SK-N-SH (cell line): ENCODE results near the gene REN. TPM values are rescaled to one million over a fixed set of nuclear protein-coding genes. Genes with fewer than 3 reads are reported as not detected.

Experiments used
- CTCF ChIA-PET: fragments of 300-600, 350-600 bp; formaldehyde crosslinking; extraction: SDS; loops from one replicate; lab custom pipeline; 2021; lab: Yijun Ruan, JAX
- POLR2A ChIA-PET: fragments of 350-600 bp; sonication (Branson Sonifier 250); formaldehyde crosslinking; extraction: SDS; loops from one replicate; lab custom pipeline; 2020; ENCODE audit warnings: antibody characterized with exemption, inconsistent platforms; lab: Yijun Ruan, JAX
- DNase-seq: peaks from one replicate; pipeline ENCODE4 v3.0.0; 2012
- H2AFZ ChIP-seq: fragments of 200-600 bp; sonication (generic); 2 replicates; pipeline ENCODE4 v1.8.1; 2016; ENCODE audit warnings: antibody characterized with exemption, mild to moderate bottlenecking, low read depth
- H3F3A ChIP-seq: fragments of 200-600 bp; sonication (generic); replicated peaks from 2 replicates; pipeline ENCODE3; 2016; ENCODE audit warnings: antibody characterized with exemption, mild to moderate bottlenecking; ENCODE audit not compliant: insufficient read depth
- H3K27ac ChIP-seq, 2 experiments: fragments of 200-500 bp in 1 of 2; fragments of 200-600 bp in 1 of 2; sonication (Bioruptor generic) in 1 of 2; sonication (generic), shearing (Covaris generic) in 1 of 2; 2 replicates each; pipeline versions ENCODE4 v1.5.1 to v1.6.1; 2014 to 2016; ENCODE audit warnings: low read depth in 2 of 2, inconsistent platforms in 1 of 2, low read length in 1 of 2, mild to moderate bottlenecking in 1 of 2, mixed read lengths in 1 of 2
- H3K27me3 ChIP-seq: fragments of 200-600 bp; sonication (generic), shearing (Covaris generic); 2 replicates; pipeline ENCODE4 v1.6.1; 2016; ENCODE audit warnings: mixed run types; ENCODE audit not compliant: insufficient read depth
- H3K36me3 ChIP-seq, 2 experiments: fragments of 200-500 bp in 1 of 2; fragments of 200-600 bp in 1 of 2; sonication (Bioruptor generic) in 1 of 2; sonication (generic) in 1 of 2; replicated peaks in 1 of 2; 2 replicates each; pipeline versions ENCODE3 to v1.5.1; 2014 to 2016; ENCODE audit warnings: low read length in 1 of 2, mild to moderate bottlenecking in 1 of 2; ENCODE audit not compliant: insufficient read depth in 2 of 2, control insufficient read depth in 1 of 2
- H3K4me1 ChIP-seq, 2 experiments: fragments of 200-500 bp in 1 of 2; fragments of 200-600 bp in 1 of 2; sonication (Bioruptor generic) in 1 of 2; sonication (generic), shearing (Covaris generic) in 1 of 2; 2 replicates each; pipeline versions ENCODE4 v1.5.1 to v1.6.1; 2014 to 2016; ENCODE audit warnings: low read depth in 1 of 2, low read length in 1 of 2, mixed run types in 1 of 2; ENCODE audit not compliant: insufficient read depth in 2 of 2, control insufficient read depth in 1 of 2
- H3K4me2 ChIP-seq: fragments of 200-600 bp; sonication (generic), shearing (Covaris generic); 2 replicates; pipeline ENCODE4 v1.6.1; 2017; ENCODE audit warnings: mixed run types
- H3K4me3 ChIP-seq, 2 experiments: fragments of 200-500 bp in 1 of 2; fragments of 200-600 bp in 1 of 2; sonication (Bioruptor generic) in 1 of 2; sonication (generic), shearing (Covaris generic) in 1 of 2; 2 replicates each; pipeline versions ENCODE4 v1.5.1 to v1.8.1; 2014 to 2016; ENCODE audit warnings: low read depth in 2 of 2, inconsistent platforms in 1 of 2, low read length in 1 of 2, mild to moderate bottlenecking in 1 of 2, mixed read lengths in 1 of 2, moderate library complexity in 1 of 2
- H3K79me2 ChIP-seq: fragments of 200-600 bp; sonication (generic); 2 replicates; pipeline ENCODE4 v1.8.1; 2017; ENCODE audit warnings: mild to moderate bottlenecking; ENCODE audit not compliant: insufficient read depth
- H3K9ac ChIP-seq: fragments of 200-600 bp; sonication (generic); 2 replicates; pipeline ENCODE4 v1.6.1; 2017; ENCODE audit warnings: mixed run types
- H3K9me2 ChIP-seq: fragments of 200-600 bp; sonication (generic); 2 replicates; pipeline ENCODE4 v1.6.1; 2017; ENCODE audit warnings: mixed run types
- H3K9me3 ChIP-seq: fragments of 200-600 bp; sonication (generic); 2 replicates; pipeline ENCODE4 v1.6.1; 2017; ENCODE audit warnings: mixed run types, mild to moderate bottlenecking, moderate library complexity
- H4K20me1 ChIP-seq: fragments of 200-600 bp; sonication (generic); 2 replicates; pipeline ENCODE4 v1.6.1; 2017; ENCODE audit warnings: mild to moderate bottlenecking, mixed run types; ENCODE audit not compliant: insufficient read depth
- CHD2 ChIP-seq: fragments of 150-350 bp; IDR thresholded peaks from 2 replicates; pipeline ENCODE4 v1.6.1; 2018; ENCODE audit warnings: low read length; ENCODE audit not compliant: partially characterized antibody
- ELF1 ChIP-seq: IDR thresholded peaks from 2 replicates; pipeline ENCODE4 v1.4.0; 2012
- EP300 ChIP-seq, 2 experiments: IDR thresholded peaks; 2 replicates each; pipeline versions ENCODE4 v1.4.0 to v1.6.1; 2012; ENCODE audit warnings: borderline replicate concordance in 1 of 2, low read depth in 1 of 2, low read length in 1 of 2
- EZH2phosphoT487 ChIP-seq: fragments of 200-600 bp; sonication (generic); IDR thresholded peaks from 2 replicates; pipeline ENCODE4 v1.6.1; 2017; ENCODE audit warnings: low read depth, mixed run types, mild to moderate bottlenecking, antibody characterized with exemption, moderate library complexity, borderline replicate concordance
- FOSL2 ChIP-seq: IDR thresholded peaks from 2 replicates; pipeline ENCODE4 v1.4.0; 2012; ENCODE audit warnings: low read depth, mild to moderate bottlenecking, moderate library complexity, borderline replicate concordance
- FOXM1 ChIP-seq: IDR thresholded peaks from 2 replicates; pipeline ENCODE4 v1.4.0; 2012; ENCODE audit warnings: low read depth, mild to moderate bottlenecking
- JUND ChIP-seq: IDR thresholded peaks from 2 replicates; pipeline ENCODE4 v1.4.0; 2012
- MEF2A ChIP-seq: IDR thresholded peaks from 2 replicates; pipeline ENCODE4 v1.4.0; 2012; ENCODE audit warnings: low read depth, borderline replicate concordance
- MXI1 ChIP-seq: IDR thresholded peaks from 2 replicates; pipeline ENCODE4 v1.6.1; 2012; ENCODE audit warnings: mild to moderate bottlenecking, low read depth, low read length, improper control_type of control experiment
- RFX5 ChIP-seq: IDR thresholded peaks from 2 replicates; pipeline ENCODE4 v1.6.1; 2012; ENCODE audit warnings: mild to moderate bottlenecking, improper control_type of control experiment, low read length
- SMC3 ChIP-seq: IDR thresholded peaks from 2 replicates; pipeline ENCODE4 v1.6.1; 2012; ENCODE audit warnings: low read depth, low read length, improper control_type of control experiment
- TCF12 ChIP-seq: IDR thresholded peaks from 2 replicates; pipeline ENCODE4 v1.4.0; 2012
- WGBS: methylation state at CpG from one replicate; pipeline ENCODE4 v1.1.6; 2017; ENCODE audit warnings: low lambda C conversion rate; 5-methylcytosine and 5-hydroxymethylcytosine counted together
- polyA plus RNA-seq, 3 experiments: library from polyadenylated mRNA; depleted of rRNA; stranded (reverse); fragments of >200 nt; gene quantifications; 2 replicates each; pipeline ENCODE4 v1.2.3, GENCODE V29; 2012
- TF ChIP-seq, protein P1 (sequence below): IDR thresholded peaks from 2 replicates; pipeline ENCODE4 v1.4.0; 2012; ENCODE audit warnings: low read depth, borderline replicate concordance
- TF ChIP-seq, protein P2 (sequence below): IDR thresholded peaks from 2 replicates; pipeline ENCODE4; 2012
- TF ChIP-seq, protein P3 (sequence below): IDR thresholded peaks from 2 replicates; pipeline ENCODE4 v1.6.1; 2012; ENCODE audit warnings: mild to moderate bottlenecking, low read depth, low read length, moderate library complexity
- TF ChIP-seq, protein P4 (sequence below): IDR thresholded peaks from 2 replicates; pipeline ENCODE4 v1.4.0; 2012; ENCODE audit warnings: low read depth

REN gene
- polyA plus RNA-seq, 1 of the 3 experiments (the other 2 are of a cell fraction), result not detected

DNA sequence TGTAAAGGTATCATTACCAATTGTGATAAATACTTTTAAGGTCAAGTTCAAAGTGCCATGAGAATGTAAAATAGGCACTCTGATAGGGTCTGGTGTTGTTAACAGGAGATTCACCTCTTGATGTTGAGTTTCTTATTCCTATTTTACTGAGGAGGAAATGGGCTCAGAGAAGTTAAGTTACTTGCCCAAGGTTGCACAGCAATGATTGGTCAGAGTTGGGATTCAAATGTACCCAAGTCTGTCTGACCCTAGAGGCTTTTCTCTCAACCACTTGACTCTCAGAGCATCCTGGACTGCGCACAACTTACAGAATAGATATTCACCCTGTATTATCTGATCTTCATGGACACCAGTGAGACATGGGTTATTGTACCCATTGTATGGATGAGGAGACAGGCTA lies 59.3 kb downstream of the REN start:
- WGBS, result 100% methylated on average over 1 of the region's 1 CpG
- Histone ChIP-seq H4K20me1 (no peaks in the 10 kb centered on the region), H3K27ac (no peak overlapping the region), H3K4me3 (no peak overlapping the region), H3K27me3 (no peaks in the 10 kb centered on the region), H3K9me2 (no peaks in the 10 kb centered on the region), H3K36me3 (no peaks in the 10 kb centered on the region), H3F3A (peaks cover 4% of the 10 kb centered on the region), H3K4me2 (no peak overlapping the region), H3K9me3 (no peaks in the 10 kb centered on the region), H2AFZ (no peak overlapping the region), H3K9ac (no peak overlapping the region), H3K79me2 (no peaks in the 10 kb centered on the region), H3K4me1 (peaks cover 10 to 12% of the 10 kb centered on the region in 2 experiments; a peak in 2 of 4 replicates)
- no peak for DNase-seq
- CTCF ChIA-PET, result interaction anchor here (3.8 kb wide), 1 partner anchor 21 kb away, joined by 20 read pairs; no protein-coding TSS in a partner anchor
- POLR2A ChIA-PET, result no interaction called here
- TF ChIP-seq, protein P1, sequence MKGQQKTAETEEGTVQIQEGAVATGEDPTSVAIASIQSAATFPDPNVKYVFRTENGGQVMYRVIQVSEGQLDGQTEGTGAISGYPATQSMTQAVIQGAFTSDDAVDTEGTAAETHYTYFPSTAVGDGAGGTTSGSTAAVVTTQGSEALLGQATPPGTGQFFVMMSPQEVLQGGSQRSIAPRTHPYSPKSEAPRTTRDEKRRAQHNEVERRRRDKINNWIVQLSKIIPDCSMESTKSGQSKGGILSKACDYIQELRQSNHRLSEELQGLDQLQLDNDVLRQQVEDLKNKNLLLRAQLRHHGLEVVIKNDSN, result no peak
- TF ChIP-seq ELF1 (no peak), RFX5 (no peak), MEF2A (no peak), EP300 (IDR thresholded peaks at IDR 0.05; ENCODE audit: borderline replicate concordance in 1 of 2, low read depth in 1 of 2, low read length in 1 of 2) (no peak), FOXM1 (no peak), JUND (no peak), CHD2 (no peak), EZH2phosphoT487 (no peak), MXI1 (no peak), TCF12 (no peak), SMC3 (no peak), FOSL2 (no peak)
- TF ChIP-seq, protein P2, sequence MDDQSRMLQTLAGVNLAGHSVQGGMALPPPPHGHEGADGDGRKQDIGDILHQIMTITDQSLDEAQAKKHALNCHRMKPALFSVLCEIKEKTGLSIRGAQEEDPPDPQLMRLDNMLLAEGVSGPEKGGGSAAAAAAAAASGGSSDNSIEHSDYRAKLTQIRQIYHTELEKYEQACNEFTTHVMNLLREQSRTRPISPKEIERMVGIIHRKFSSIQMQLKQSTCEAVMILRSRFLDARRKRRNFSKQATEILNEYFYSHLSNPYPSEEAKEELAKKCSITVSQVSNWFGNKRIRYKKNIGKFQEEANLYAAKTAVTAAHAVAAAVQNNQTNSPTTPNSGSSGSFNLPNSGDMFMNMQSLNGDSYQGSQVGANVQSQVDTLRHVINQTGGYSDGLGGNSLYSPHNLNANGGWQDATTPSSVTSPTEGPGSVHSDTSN, result no peak
- TF ChIP-seq, protein P3, sequence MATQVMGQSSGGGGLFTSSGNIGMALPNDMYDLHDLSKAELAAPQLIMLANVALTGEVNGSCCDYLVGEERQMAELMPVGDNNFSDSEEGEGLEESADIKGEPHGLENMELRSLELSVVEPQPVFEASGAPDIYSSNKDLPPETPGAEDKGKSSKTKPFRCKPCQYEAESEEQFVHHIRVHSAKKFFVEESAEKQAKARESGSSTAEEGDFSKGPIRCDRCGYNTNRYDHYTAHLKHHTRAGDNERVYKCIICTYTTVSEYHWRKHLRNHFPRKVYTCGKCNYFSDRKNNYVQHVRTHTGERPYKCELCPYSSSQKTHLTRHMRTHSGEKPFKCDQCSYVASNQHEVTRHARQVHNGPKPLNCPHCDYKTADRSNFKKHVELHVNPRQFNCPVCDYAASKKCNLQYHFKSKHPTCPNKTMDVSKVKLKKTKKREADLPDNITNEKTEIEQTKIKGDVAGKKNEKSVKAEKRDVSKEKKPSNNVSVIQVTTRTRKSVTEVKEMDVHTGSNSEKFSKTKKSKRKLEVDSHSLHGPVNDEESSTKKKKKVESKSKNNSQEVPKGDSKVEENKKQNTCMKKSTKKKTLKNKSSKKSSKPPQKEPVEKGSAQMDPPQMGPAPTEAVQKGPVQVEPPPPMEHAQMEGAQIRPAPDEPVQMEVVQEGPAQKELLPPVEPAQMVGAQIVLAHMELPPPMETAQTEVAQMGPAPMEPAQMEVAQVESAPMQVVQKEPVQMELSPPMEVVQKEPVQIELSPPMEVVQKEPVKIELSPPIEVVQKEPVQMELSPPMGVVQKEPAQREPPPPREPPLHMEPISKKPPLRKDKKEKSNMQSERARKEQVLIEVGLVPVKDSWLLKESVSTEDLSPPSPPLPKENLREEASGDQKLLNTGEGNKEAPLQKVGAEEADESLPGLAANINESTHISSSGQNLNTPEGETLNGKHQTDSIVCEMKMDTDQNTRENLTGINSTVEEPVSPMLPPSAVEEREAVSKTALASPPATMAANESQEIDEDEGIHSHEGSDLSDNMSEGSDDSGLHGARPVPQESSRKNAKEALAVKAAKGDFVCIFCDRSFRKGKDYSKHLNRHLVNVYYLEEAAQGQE, result no peak
- TF ChIP-seq, protein P4, sequence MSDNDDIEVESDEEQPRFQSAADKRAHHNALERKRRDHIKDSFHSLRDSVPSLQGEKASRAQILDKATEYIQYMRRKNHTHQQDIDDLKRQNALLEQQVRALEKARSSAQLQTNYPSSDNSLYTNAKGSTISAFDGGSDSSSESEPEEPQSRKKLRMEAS, result no peak
